Lower lobe of right lung (tissue), 2 donors: ENCODE measurements around the gene GALM. TPM values are rescaled to one million over a fixed set of nuclear protein-coding genes. Genes with fewer than 3 reads are reported as not detected.

Source experiments
- ATAC-seq, 2 donors: fragments of 200-7000 bp; cut with Tn5 transposase; one replicate each; pipeline ENCODE4 v1.9.1; 2020 to 2022; ENCODE audit warnings: mild to moderate bottlenecking in 2 of 2, moderate library complexity in 2 of 2
- DNase-seq: peaks from one replicate; pipeline ENCODE4 v3.0.0-alpha.2; 2020
- H3K27ac ChIP-seq: fragments of 200-600 bp; one replicate; pipeline ENCODE4 v1.8.0; 2022
- H3K27me3 ChIP-seq: fragments of 200-600 bp; one replicate; pipeline ENCODE4 v1.8.0; 2022; ENCODE audit warnings: low read depth
- H3K36me3 ChIP-seq: fragments of 200-600 bp; one replicate; pipeline ENCODE4 v1.8.0; 2022; ENCODE audit warnings: mild to moderate bottlenecking
- H3K4me1 ChIP-seq: fragments of 200-600 bp; one replicate; pipeline ENCODE4 v1.8.0; 2022
- H3K4me3 ChIP-seq: fragments of 200-600 bp; one replicate; pipeline ENCODE4 v1.8.0; 2022; ENCODE audit warnings: mild to moderate bottlenecking
- H3K9me3 ChIP-seq: fragments of 200-600 bp; one replicate; pipeline ENCODE4 v1.8.0; 2022
- intact Hi-C: fragments of 100-400 bp; cut with DNase I; formaldehyde crosslinking; loops from one replicate; pipeline ENCODE4 v1.11.0; 2022
- total RNA-seq: library from RNA; stranded (reverse); fragmentation: NEBNext Ultra II Directional; extraction: Animal tissue kit (Norgen Biotek cat#: 25700); gene quantifications from one replicate; pipeline ENCODE4 v1.2.1, GENCODE V29; 2021
- TF ChIP-seq, protein P1 (sequence below): fragments of 200-600 bp; IDR thresholded peaks from one replicate; pipeline ENCODE4 v1.8.0; 2022; ENCODE audit warnings: antibody characterized with exemption, mild to moderate bottlenecking
- donor health status: DM: no; HTN: yes; CAD: no; lungs with severe emphysema.

Gene GALM
- total RNA-seq, 1 donor from 2014 or later, result 17.7 TPM

DNA sequence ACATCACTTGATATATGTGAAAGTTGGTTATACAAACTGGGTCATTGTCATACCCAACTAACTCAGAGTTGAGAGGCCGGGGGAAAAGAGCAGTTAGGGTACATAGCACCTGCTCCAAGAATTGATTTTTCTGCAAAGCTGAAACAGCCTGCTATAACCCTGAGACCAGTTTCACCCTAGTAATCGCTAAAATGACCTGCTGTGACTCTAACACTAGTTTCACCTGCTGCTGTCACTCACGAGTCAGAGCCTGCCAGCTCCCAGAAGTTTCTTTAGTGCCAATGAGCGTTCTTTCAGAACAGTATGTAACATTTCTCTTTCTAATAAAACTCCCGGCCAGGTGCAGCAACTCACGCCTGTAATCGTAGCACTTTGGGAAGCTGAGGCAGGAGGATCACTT lies 57.3 kb downstream of the GALM start:
- H3K4me3 ChIP-seq, result no peak overlapping the region
- DNase-seq (no peak), ATAC-seq (no peak)
- H3K27me3 ChIP-seq, result no peaks in the 10 kb centered on the region
- no peak overlapping the region for H3K27ac ChIP-seq
- no peaks in the 10 kb centered on the region for H3K36me3 ChIP-seq
- H3K9me3 ChIP-seq, result no peaks in the 10 kb centered on the region
- peaks cover 22% of the 10 kb centered on the region for H3K4me1 ChIP-seq
- intact Hi-C loops, result no loop called here
- TF ChIP-seq, protein P1, sequence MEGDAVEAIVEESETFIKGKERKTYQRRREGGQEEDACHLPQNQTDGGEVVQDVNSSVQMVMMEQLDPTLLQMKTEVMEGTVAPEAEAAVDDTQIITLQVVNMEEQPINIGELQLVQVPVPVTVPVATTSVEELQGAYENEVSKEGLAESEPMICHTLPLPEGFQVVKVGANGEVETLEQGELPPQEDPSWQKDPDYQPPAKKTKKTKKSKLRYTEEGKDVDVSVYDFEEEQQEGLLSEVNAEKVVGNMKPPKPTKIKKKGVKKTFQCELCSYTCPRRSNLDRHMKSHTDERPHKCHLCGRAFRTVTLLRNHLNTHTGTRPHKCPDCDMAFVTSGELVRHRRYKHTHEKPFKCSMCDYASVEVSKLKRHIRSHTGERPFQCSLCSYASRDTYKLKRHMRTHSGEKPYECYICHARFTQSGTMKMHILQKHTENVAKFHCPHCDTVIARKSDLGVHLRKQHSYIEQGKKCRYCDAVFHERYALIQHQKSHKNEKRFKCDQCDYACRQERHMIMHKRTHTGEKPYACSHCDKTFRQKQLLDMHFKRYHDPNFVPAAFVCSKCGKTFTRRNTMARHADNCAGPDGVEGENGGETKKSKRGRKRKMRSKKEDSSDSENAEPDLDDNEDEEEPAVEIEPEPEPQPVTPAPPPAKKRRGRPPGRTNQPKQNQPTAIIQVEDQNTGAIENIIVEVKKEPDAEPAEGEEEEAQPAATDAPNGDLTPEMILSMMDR, result no peak

DNA sequence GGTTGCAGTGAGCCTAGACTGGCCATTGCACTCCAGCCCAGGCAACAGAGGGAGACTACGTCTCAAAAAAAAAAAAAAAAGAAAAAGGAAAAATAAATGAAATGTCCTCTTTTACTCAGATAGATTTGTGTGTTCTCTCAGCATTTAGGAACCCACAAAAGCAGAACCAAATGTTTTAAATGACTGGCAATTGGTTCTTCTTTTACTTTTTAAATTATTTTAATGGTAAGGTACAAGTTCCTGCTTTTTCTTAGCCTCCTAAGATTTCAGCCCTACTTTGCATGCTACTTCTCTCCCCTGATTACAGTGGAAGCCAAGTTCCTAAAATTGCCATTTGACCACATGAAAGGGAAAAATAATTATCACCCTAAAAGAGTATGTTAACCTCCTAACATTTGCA lies 61.7 kb downstream of the GALM start:
- H3K36me3 ChIP-seq, result peaks cover 32% of the 10 kb centered on the region
- intact Hi-C loops, result no loop called here

DNA sequence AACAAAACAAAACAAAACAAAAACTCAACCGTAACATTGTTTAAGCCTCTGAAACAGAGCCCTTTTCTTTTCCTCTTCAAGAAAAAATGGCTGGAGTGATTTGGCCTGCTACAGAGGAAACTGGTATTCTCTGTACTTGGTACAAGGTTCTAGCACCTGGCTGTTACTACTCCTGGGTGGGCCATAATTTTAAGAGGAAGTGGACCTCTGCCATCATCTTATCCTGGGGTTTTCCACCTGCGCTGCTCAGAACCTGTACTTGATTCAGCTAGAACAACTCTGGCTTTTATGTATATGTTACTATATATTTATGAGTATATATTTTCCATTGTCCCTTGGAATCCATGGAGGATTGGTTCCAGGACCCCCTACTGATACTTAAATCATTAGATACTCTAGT lies 62.8 kb downstream of the GALM start:
- TF ChIP-seq, protein P1, result no peak
- no peaks in the 10 kb centered on the region for H3K4me1 ChIP-seq
- H3K4me3 ChIP-seq, result no peak overlapping the region
- ATAC-seq (no peak), DNase-seq (no peak)
- H3K27me3 ChIP-seq, result no peaks in the 10 kb centered on the region
- peaks cover 43% of the 10 kb centered on the region for H3K36me3 ChIP-seq
- intact Hi-C loops, result no loop called here
- no peaks in the 10 kb centered on the region for H3K9me3 ChIP-seq
- no peak overlapping the region for H3K27ac ChIP-seq

More for the DNA sequence above, 61.7 kb downstream of the GALM start:
- TF ChIP-seq, protein P1, result no peak
- Histone ChIP-seq H3K27me3 (no peaks in the 10 kb centered on the region), H3K9me3 (no peaks in the 10 kb centered on the region), H3K4me3 (no peak overlapping the region), H3K27ac (no peak overlapping the region), H3K4me1 (peaks cover 2% of the 10 kb centered on the region)
- DNase-seq (no peak), ATAC-seq (no peak)

DNA sequence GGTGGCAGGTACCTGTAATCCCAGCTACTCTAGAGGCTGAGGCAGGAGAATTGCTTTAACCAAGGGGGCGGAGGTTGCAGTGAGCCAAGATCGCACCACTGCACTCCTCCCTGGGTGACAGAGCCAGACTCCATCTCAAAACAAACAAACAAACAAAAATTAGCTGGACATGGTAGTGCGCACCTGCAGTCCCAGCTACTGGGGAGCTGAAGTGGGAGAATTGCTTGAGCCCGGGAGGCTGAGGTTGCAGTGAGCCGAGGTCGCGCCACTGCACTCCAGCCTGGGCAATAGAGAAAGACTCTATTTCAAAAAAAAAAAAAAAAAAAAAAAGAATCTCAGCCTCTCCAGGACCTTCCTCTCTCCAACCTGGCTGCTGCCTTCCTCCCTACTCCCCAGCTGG lies 65.2 kb downstream of the GALM start:
- H3K36me3 ChIP-seq, result peaks cover 46% of the 10 kb centered on the region
- H3K4me3 ChIP-seq, result no peak overlapping the region
- ATAC-seq, result no peak
- TF ChIP-seq, protein P1, result no peak
- no peak overlapping the region for H3K27ac ChIP-seq
- H3K27me3 ChIP-seq, result no peaks in the 10 kb centered on the region
- no peak for DNase-seq
- intact Hi-C loops, result loop anchor here (10.0 kb wide), 1 partner anchor 146 kb away; no protein-coding TSS in a partner anchor
- H3K4me1 ChIP-seq, result peaks cover 9% of the 10 kb centered on the region
- H3K9me3 ChIP-seq, result no peaks in the 10 kb centered on the region

DNA sequence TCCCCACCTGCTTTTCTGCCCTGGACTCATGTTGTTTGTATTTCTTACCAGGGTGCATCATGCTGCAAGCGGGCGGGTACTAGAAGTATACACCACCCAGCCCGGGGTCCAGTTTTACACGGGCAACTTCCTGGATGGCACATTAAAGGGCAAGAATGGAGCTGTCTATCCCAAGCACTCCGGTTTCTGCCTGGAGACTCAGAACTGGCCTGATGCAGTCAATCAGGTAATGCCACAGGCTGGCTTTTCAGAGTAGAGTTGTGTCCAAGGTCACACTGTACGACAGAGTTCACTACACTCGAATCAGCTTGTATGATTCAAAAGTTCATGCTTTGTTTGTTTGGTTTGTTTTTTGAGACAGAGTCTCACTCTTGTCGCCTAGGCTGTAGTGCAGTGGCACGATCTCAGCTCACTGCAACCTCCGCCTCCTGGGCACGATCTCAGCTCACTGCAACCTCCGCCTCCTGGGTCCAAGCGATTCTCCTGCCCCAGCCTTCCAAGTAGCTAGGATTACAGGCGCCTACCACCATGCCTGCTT lies 65.8 kb downstream of the GALM start:
- DNase-seq (no peak), ATAC-seq (no peak)
- Histone ChIP-seq H3K9me3 (no peaks in the 10 kb centered on the region), H3K27me3 (no peaks in the 10 kb centered on the region), H3K4me1 (peaks cover 15% of the 10 kb centered on the region), H3K4me3 (no peak overlapping the region), H3K27ac (no peak overlapping the region), H3K36me3 (peaks cover 46% of the 10 kb centered on the region)
- TF ChIP-seq, protein P1, result no peak
- intact Hi-C loops, result loop anchor here (10.0 kb wide), 1 partner anchor 147 kb away; no protein-coding TSS in a partner anchor
